GM19099 (cell line): Measurements from ENCODE around the gene CSNK1A1.

Experiments used
- POLR2A ChIP-seq: IDR thresholded peaks from 3 replicates; pipeline ENCODE4 v1.6.1; 2011; ENCODE audit warnings: low read depth; ENCODE audit not compliant: insufficient read length; ENCODE audit errors: extremely low read depth

The CSNK1A1 gene

DNA sequence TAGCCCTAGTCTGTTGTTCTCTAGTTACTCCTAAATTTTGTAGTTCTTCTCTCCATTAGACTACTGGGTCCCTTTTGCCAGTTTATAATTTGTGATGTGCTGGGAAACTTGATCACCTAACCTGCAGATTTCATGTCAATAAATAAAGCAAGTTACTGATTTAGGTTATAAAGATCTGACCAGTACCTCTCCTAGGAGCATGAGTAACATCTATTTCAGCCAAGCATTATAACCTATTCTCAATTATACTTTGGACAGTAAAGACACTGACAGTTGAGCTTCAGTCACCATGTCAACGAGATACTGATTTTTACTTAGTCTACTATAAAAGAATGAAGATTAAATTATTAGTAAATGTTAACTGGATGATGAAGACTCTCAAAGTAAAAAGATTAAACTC is 36.7 kb downstream of the CSNK1A1 start:
- TF ChIP-seq POLR2A: no peak

DNA sequence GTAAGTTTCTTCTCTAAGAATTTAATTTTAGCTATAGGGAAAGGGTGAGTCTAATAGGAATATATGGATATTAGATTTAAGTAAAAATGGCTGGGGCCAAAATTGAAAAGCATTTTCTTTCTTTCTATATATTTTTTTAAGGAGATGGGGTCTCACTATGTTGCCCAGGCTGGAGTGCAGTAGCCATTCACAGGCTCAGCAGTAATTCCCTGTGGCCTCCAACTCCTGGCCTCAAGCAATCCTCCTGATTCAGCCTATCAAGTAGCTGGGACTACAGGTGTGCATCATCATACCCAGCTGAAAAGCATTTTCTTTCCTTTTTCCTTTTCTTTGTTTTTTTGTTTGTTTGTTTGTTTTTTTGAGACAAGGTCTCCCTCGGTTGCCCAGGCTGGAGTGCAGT is 41.1 kb downstream of the CSNK1A1 start:
- no peak for TF ChIP-seq POLR2A

DNA sequence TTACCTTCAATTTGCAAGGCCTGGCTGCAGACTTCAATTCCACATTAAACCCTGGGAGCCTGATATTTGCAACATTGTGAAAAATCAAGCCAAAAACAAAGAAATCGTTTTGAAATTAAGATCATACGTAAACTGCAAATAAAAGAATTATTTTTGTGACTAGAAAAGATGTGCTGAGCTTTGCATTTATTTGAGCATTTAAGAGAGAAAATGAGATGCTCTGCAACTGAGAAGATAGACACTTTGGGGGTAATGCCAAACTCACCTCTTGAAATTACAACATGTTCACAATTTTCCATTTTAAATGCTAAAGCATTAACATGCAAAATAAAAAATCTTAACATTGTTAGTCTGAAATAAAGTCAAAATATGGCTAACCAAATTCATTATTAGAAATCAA is 46.6 kb downstream of the CSNK1A1 start:
- TF ChIP-seq POLR2A: no peak

DNA sequence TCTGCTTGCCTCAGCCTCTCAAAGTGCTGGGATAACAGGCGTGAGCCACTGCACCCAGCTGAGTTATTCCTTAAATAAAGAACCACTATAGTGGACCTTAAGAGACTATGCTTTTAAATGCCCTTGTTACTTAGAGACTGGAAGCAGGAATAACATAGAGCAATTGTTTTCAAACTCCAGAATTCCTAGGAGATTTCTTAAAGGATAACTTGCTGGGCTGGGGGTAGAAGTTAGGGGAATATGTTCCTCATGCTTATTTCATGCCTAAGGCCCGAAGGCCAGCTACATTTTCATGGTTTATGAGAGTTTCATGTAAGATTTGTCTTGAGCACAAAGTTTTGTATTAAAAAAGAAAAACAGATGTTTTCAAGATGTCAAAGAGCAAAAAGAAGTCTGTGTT is 48.2 kb downstream of the CSNK1A1 start:
- no peak for TF ChIP-seq POLR2A

DNA sequence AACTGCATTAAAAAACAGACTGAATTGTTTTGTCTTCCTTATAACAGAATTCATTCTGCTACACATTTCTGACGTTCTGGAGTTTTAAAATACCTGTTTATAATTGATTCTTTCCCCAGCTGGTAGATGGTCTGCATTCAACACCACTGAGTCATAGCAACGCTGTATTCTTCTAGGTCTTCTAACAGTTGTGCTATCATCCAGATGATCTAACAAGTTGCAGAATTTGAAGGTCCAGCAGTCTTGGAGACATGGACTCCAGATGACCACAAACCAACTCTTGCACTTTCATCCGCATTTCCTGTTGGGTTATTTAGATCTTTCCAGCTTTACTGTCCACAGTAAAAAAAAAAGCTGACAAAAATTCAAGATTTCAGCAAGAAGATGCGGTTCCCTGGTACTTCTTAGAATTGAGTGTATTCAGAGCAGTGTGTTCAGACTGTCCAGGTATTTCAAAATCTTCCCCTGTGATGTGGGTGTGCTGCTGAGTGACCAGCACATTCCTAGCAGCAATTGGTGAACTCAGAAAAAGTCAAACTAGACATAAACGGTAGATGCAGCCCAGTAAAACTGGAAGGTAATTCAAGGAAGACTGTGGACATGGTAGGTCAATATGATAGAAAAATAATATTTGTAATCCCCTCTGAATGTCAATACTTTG is 50.2 kb downstream of the CSNK1A1 start:
- TF ChIP-seq POLR2A: no peak

DNA sequence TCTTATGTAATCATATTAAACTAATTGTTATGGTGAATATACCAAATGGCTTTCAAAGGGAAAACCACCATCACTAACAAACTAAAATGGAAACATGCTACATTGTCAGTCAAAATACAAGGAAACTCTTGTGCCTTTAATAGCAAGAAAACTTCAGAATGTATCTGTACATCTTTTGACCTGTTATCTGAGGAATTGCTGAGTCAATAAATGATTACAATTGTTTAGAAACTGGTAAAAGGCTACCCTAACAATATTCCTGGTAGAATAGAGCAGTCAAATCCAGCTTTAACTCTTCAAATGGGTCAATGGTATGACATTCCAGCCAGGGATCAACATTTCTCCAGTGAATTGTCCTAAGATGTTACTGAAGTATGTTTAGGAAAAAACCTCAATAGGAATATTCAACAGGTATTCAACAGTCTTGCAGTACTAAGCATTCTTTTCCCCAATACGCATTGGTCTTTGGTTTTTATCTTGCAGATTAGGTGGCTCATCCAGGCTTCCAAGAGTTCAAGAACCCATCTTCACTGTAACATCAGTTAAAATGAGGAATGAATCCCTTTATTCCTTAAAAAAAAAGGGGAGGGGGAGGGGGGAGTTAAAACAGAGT is 52.4 kb downstream of the CSNK1A1 start:
- TF ChIP-seq POLR2A: no peak

DNA sequence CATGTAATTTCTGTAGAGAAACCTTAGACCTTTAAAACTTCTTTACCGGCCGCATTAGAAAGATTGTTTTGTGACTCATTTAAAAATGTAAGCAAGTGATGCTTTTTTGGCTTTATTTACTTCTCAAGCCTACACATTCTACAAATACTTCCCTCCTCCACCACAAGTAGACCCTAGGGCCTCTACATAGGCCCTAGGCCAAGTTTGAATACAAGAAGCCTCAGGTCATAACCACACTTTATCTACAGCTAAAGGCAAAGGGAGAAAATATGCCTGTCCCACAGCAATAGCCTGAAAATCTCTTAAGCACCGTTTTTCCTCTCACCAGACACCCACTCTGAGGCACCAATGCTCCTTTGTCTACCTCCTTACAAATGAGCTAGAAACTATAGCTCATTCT is 53.9 kb downstream of the CSNK1A1 start:
- no peak for TF ChIP-seq POLR2A

DNA sequence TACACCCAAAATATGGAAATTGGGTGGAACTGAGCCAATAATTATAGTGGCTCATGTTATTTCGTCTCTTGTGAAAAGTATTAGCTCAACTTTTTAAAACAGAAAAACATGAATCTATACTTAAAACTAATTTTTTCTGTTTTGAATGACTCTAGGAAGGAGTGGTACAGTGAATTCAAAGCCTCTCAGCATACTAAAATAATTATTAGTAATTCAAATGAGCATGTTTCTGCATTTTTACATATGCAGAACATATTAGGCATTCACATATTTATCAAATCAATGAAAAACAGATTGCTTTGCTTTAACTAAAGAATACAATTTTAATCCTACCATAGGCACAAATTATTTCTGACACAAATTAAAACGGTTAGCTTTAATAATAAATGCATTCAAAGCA is 54.3 kb downstream of the CSNK1A1 start:
- TF ChIP-seq POLR2A: no peak

DNA sequence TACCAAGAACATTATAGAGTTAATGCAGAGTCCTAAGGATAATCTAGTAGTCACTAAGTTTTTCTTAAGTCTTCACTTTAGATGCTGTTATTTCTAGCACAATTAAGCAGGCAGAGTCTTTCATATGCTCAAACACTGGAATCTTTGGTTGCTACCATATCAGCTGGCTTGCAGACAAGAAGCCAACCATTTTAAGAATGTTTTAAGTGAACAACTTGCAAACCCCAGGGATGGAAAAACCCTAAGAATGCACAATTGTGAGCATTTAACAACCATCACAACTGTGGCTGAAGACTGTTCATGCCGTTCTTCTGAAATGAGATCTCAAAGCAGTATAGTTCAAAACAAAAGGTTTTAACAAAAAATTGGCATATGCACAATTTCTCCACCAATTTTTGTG is 55.1 kb downstream of the CSNK1A1 start:
- no peak for TF ChIP-seq POLR2A

DNA sequence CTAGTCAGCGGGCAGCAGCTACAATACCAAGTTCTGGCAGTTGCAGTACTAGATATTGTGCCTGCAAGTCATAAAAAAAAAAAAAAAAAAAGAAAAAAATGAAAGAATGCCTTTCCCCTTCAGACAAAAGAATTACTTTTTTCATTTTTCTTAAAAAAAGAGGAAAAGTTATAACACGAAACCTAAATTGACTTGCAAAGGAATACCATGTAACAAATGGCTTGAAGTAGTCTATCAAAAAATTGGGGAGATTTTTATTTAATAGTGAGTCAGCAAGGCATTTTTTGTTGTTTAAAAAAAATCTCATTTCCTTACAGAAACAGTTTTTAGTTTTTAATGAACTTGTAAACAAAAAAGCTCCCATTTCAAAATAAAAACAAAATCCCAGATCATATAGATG is 55.6 kb downstream of the CSNK1A1 start:
- no peak for TF ChIP-seq POLR2A

DNA sequence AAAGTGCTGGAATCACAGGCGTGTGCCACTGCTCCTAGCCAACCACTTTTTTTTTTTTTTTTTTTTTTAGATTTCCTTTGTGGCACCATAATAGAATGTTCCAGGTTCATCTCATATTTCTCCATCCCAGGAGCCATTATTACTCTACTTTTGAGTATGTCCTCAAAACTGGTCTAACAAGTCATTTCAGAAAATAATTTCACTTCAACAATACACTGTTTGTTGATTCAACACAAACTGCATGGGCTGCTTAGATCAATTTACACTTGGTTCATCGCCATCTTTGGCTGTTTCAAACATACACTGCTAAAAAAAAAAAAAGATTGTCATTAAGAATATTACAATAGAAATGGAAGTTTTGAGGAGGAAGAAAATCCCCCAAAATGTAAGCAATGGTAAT is 57.9 kb downstream of the CSNK1A1 start:
- no peak for TF ChIP-seq POLR2A

DNA sequence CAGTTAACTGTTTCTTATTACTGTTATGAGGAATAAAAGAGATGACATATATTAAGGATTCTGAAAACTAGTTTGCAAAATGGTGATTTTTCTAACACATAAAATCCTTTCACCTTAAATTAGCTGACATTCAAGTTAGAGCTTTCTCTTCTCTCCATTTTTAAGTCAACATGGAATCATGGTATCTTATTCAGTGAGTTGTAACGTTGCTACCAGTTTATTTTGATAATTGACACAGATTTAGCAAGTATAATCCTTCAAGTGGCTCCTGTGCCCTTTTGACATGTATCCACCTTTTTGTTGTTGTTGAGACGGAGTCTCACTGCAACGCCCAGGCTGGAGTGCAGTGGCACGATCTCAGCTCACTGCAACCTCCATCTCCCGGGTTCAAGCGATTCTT is 58.5 kb downstream of the CSNK1A1 start:
- no peak for TF ChIP-seq POLR2A

DNA sequence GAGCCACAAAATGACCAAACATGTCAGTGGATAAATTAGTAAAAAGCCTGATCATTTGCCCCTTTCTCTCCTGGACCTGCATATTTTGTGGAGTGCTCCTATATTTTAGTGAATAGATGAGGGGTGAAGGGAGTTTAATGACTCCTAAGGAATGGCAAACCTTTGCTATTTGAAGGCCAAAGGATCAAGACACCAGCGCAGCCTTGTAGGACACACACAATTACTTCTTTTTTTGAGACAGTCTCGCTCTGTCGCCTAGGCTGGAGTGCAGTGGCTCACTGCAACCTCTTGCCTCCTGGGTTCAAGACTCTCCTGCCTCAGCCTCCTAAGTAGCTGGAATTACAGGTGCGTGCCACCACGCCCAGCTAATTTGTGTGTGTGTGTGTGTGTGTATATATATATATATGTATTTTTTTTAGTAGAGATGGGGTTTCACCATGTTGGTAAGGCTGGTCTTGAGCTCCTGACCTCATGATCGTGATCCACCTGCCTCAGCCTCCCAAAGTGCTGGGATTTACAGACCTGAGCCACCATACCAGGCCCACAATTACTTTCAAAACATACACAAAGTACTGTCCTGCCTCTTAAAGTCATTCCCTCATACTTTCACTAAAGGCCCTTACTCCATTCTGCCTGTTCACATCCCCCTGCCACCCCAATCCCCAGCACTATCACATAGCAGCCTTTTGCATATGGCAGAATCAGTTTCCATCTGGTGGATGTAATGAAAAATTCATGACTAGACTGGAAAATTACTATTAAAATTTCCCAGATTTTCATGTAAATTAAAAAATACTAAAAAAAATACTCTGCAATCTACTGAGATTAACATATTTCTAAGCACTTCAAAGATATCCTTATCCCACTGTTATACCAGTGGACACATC is 60.4 kb downstream of the CSNK1A1 start:
- TF ChIP-seq POLR2A: peak; percentile 13

DNA sequence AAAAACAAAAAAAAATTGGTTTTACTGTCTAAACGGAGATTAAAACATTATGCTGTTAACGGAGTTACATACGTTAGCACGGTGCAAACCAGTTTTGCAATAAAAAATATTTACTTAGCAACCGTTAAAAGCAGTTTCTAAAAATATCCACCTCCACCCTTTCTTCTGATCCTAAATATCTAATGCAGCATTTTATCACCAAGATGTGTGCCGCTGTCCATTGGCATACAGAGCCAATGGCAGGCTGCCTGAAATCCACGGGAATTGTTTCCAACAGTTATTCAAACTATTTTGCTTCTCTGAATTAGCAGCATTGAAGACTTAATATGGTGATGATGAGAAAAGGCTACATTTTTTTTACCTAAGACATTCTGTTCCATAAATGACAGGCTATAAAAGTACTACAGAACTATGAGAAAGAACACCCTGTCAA is 61.6 kb downstream of the CSNK1A1 start:
- TF ChIP-seq POLR2A: no peak

DNA sequence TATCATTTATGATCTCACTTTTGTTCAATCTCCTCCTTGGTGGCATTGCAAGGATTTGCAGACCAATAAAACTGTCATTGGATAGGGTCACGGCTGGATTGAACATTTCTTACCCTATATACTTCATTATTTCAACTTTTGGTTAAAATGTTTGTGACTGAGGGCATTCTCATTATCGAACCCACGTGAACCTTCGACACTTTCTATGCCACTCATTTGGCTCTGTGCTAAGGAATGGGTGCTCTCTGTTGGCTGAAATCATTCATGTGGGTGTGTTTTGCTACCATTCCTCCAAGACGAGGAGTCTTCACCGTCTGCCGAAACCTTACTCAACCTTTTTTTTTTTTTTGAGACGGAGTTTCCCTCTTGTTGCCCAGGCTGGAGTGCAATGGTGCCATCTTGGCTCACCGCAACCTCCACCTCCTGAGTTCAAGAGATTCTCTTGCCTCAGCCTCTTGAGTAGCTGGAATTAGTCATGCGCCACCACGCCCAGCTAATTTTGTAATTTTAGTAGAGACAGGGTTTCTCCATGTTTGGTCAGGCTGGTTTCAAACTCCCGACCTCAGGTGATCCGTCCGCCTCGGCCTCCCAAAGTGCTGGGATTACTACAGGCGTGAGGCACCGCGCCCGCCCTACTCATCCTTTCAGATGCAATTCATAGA is 62.5 kb downstream of the CSNK1A1 start:
- TF ChIP-seq POLR2A: no peak
